SKM-1 treated with dmso at 0.1 percent for 144 hours (cell line): ENCODE measurements around the gene HYAL4.

Experiments used
- DNase-seq: peaks from one replicate; lab custom pipeline; 2025; ENCODE audit not compliant: unreplicated experiment; lab: John Stamatoyannopoulos, UW

The HYAL4 gene

DNA sequence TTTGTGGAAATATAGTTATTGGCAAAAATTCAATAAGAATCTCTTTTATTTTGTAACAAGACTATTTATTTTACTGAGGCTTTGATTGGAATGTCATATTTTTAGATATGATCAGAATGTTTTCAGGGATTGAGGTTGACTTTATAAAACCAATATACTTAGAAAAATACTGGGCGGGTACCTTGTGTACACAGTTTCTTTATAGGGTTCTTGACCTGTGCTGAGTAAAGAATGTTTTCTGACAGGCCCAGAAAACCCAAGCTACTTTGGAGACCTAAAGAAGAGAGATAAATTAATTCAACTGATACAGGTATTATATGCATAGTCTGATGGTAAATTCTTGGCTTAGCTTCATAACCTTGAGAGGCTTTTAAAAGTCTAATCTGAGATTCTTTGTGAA, 56.1 kb downstream of the HYAL4 start:
- no peak for DNase-seq

GRCh38 chr7:123905714-123906113, 60.7 kb downstream of the HYAL4 start:
- no peak for DNase-seq

DNA sequence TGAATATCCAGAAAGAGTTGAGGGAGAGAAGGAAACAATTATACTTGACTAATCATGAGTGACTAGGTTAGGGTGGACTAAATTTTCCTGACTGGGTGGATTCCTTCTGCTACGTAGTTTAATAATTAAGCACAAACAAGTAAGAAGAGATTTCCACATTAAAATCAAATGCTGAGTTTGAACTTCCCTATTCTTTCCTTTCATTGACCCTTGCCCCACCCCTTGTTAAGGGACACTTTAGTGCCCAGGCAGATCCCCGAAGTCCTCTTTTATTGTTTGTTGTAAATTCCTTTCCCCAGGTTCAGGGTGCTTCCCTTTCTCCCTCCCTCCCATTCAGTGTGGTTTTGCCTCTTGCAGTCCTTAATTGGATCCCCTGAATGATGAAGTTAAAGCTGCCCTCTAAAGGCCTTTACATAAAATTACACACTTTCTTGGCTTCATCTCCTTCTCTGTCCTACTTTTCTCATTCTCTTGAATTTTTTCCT, 71.3 kb downstream of the HYAL4 start:
- peak; percentile 45 for DNase-seq

DNA sequence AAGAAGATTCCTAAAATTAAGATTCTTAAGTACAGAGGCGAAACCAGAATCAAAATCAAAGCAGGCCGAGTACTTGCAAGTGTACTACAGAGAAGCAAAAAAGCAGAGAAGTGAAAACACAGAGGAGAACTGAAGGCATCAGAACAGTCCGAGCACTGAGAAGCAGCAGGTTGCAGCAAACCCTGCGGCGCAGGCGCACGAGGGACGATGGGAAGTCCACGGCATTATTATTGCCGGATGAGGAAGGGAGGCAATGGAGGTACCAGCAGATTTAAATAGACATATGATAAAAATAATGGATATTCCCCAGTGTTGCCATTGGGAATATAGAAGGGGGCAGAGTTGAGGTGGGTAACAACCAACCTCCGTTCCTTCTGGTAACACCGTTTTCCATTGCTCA, 72.9 kb downstream of the HYAL4 start:
- no peak for DNase-seq

DNA sequence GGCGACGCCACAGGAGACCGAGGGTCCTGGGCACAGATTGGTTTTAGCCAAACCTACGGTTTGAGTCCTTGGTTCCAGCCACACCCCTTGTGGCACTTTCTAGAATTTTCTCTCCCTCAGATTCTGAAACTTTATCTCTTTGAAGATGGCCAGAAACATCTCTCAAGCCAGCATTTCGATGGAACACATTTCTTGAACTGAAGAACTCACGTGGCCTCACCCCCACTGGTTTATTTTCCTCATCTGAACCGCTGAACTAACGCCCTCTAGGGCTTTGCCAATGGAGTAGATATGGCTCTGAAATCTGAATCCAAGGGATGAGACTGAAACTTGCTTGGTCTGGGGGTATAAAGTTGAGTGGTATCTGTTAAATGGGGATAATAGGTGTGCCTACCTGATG, 73.3 kb downstream of the HYAL4 start:
- DNase-seq: no peak

GRCh38 chr7:123923599-123923998, 78.6 kb downstream of the HYAL4 start:
- no peak for DNase-seq

DNA sequence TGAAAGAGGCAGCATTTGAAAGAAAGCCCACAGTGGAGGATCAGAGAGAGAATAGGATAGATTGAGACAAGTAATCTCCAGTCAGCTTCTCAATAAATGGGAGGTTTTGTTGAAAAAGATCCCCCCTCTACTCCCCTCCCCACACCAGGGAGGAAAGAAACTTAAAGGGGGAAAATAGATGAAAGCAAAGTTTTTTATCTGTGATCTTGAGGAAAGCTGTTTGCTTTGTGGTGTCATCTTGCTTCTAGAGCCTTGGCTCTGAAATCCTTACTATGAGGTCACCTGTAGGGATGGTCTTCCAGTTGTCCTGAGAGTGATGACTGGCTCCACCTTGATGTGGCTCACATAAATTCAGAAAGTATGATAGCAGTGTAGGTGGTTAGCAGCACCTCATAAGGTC, 80.0 kb downstream of the HYAL4 start, which contains the start of gene SPAM1:
Gene SPAM1, plus strand, starts transcription at position 301 of the 400 bp plus-strand sequence. CDS start 28,330 bp downstream, outside the sequence.
- DNase-seq: no peak
